ENCODE data around the gene ELOVL1. TPM values are rescaled to one million over a fixed set of nuclear protein-coding genes. Genes with fewer than 3 reads are reported as not detected.

ELOVL1 gene
- total RNA-seq, 1 donor from 2014 or later = 37.8 TPM

- peak; percentile 41 for DNase-seq (ENCODE audit: low spot score)
- intact Hi-C loops (cut with DNase I) = no loop called here
Measured at GRCh38 chr1:43339584-43340232, 28.1 kb downstream of the ELOVL1 start.

GRCh38 chr1:43338001-43338400 is 29.8 kb downstream of the ELOVL1 start:
- intact Hi-C loops (cut with DNase I) = no loop called here

GRCh38 chr1:43337588-43337987 is 30.2 kb downstream of the ELOVL1 start, which contains the start of gene MPL:
MPL (plus strand) TSS chr1:43337818; CDS start chr1:43337849, 31 bp downstream.
- DNase-seq (ENCODE audit: low spot score) = peak; percentile 47
- intact Hi-C loops (cut with DNase I) = no loop called here

More at GRCh38 chr1:43338001-43338400, 29.8 kb downstream of the ELOVL1 start:
- peak; percentile 63 for DNase-seq (ENCODE audit: low spot score)

GRCh38 chr1:43334453-43335205 is 33.2 kb downstream of the ELOVL1 start:
- intact Hi-C loops (cut with DNase I) = no loop called here
- DNase-seq (ENCODE audit: low spot score) = peak; percentile 55

GRCh38 chr1:43331688-43332087 is 36.1 kb downstream of the ELOVL1 start:
- DNase-seq (ENCODE audit: low spot score) = peak; percentile 14
- intact Hi-C loops (cut with DNase I) = no loop called here

GRCh38 chr1:43329995-43330751 is 37.6 kb downstream of the ELOVL1 start:
- intact Hi-C loops (cut with DNase I) = no loop called here
- peak; percentile 88 for DNase-seq (ENCODE audit: low spot score)

- DNase-seq (ENCODE audit: low spot score) = no peak
- intact Hi-C loops (cut with DNase I) = no loop called here
Measured at GRCh38 chr1:43327549-43328292, 40.1 kb downstream of the ELOVL1 start.

- no peak for DNase-seq (ENCODE audit: low spot score)
- intact Hi-C loops (cut with DNase I) = no loop called here
Measured at GRCh38 chr1:43325381-43325780, 42.4 kb downstream of the ELOVL1 start.

GRCh38 chr1:43324810-43325209 is 43.0 kb downstream of the ELOVL1 start:
- intact Hi-C loops (cut with DNase I) = loop anchor here (1.0 kb wide), 1 partner anchor 21 kb away; no protein-coding TSS in a partner anchor
- DNase-seq (ENCODE audit: low spot score) = no peak

GRCh38 chr1:43322506-43322905 is 45.3 kb downstream of the ELOVL1 start:
- DNase-seq (ENCODE audit: low spot score) = peak; percentile 20
- intact Hi-C loops (cut with DNase I) = no loop called here

- DNase-seq (ENCODE audit: low spot score) = peak; percentile 55
- intact Hi-C loops (cut with DNase I) = no loop called here
Measured at GRCh38 chr1:43321331-43321891, 46.4 kb downstream of the ELOVL1 start.

GRCh38 chr1:43319766-43320165 is 48.0 kb downstream of the ELOVL1 start:
- intact Hi-C loops (cut with DNase I) = no loop called here
- DNase-seq (ENCODE audit: low spot score) = peak; percentile 66

- no peak for DNase-seq (ENCODE audit: low spot score)
- intact Hi-C loops (cut with DNase I) = no loop called here
Measured at GRCh38 chr1:43319288-43319687, 48.5 kb downstream of the ELOVL1 start.

GRCh38 chr1:43318831-43319230 is 49.0 kb downstream of the ELOVL1 start:
- intact Hi-C loops (cut with DNase I) = no loop called here
- peak; percentile 66 for DNase-seq (ENCODE audit: low spot score)

GRCh38 chr1:43317817-43318471 is 49.9 kb downstream of the ELOVL1 start:
- peak; percentile 67 for DNase-seq (ENCODE audit: low spot score)
- intact Hi-C loops (cut with DNase I) = no loop called here

GRCh38 chr1:43316738-43317520 is 50.9 kb downstream of the ELOVL1 start:
- DNase-seq (ENCODE audit: low spot score) = peak; percentile 36
- intact Hi-C loops (cut with DNase I) = no loop called here

- peak; percentile 49 for DNase-seq (ENCODE audit: low spot score)
- intact Hi-C loops (cut with DNase I) = no loop called here
Measured at GRCh38 chr1:43315963-43316737, 51.7 kb downstream of the ELOVL1 start.

All from cardiac septum (tissue), 1 donor.